ENCODE measurements around the gene HS2ST1. TPM values are rescaled to one million over a fixed set of nuclear protein-coding genes. Genes with fewer than 3 reads are reported as not detected.
"Not testable (repeated sequence)": the region's sequence is repeated elsewhere in the genome, so short reads cannot be mapped to it uniquely, and the experiment has no call there.

HS2ST1 gene
- total RNA-seq, 1 experiment from 2014 or later, result 54.0 TPM

- intact Hi-C loops (cut with micrococcal nuclease; ENCODE audit: unreplicated experiment), result no loop called here
- Mint-ChIP-seq H3K36me3 (ENCODE audit: insufficient read depth, unreplicated experiment) (no peaks in the 10 kb centered on the region), H3K27me3 (ENCODE audit: unreplicated experiment) (no peaks in the 10 kb centered on the region), H3K4me3 (ENCODE audit: low read depth, unreplicated experiment) (no peak overlapping the region), H3K27ac (ENCODE audit: unreplicated experiment) (no peak overlapping the region), H3K9me3 (ENCODE audit: low read depth, unreplicated experiment) (peaks cover 4% of the 10 kb centered on the region), H3K4me1 (ENCODE audit: low read depth, unreplicated experiment) (no peaks in the 10 kb centered on the region)
- no peak for TF ChIP-seq CTCF (IDR thresholded peaks at IDR 0.05; ENCODE audit: unreplicated experiment)
- CTCF ChIA-PET, result no interaction called here
- no peak for DNase-seq
- no TSS peak for BruUV-seq (replicated peaks)
Measured at GRCh38 chr1:87064309-87064708, 149.9 kb downstream of the HS2ST1 start.

- peaks cover 4% of the 10 kb centered on the region for H3K9me3 Mint-ChIP-seq (ENCODE audit: low read depth, unreplicated experiment)
- CTCF ChIA-PET, result no interaction called here
Measured at GRCh38 chr1:87064986-87065385, 150.6 kb downstream of the HS2ST1 start.

GRCh38 chr1:87066708-87067107 is 152.3 kb downstream of the HS2ST1 start:
- BruUV-seq (replicated peaks); H3K27ac Mint-ChIP-seq (ENCODE audit: unreplicated experiment); DNase-seq; H3K4me1 Mint-ChIP-seq (ENCODE audit: low read depth, unreplicated experiment); H3K9me3 Mint-ChIP-seq (ENCODE audit: low read depth, unreplicated experiment); CTCF ChIA-PET; H3K27me3 Mint-ChIP-seq (ENCODE audit: unreplicated experiment); H3K36me3 Mint-ChIP-seq (ENCODE audit: insufficient read depth, unreplicated experiment); intact Hi-C loops (cut with micrococcal nuclease; ENCODE audit: unreplicated experiment); H3K4me3 Mint-ChIP-seq (ENCODE audit: low read depth, unreplicated experiment): not testable (repeated sequence)

More at GRCh38 chr1:87064986-87065385, 150.6 kb downstream of the HS2ST1 start:
- BruUV-seq (replicated peaks), result no TSS peak
- Mint-ChIP-seq H3K4me3 (ENCODE audit: low read depth, unreplicated experiment) (no peak overlapping the region), H3K27ac (ENCODE audit: unreplicated experiment) (no peak overlapping the region), H3K4me1 (ENCODE audit: low read depth, unreplicated experiment) (no peaks in the 10 kb centered on the region), H3K36me3 (ENCODE audit: insufficient read depth, unreplicated experiment) (no peaks in the 10 kb centered on the region), H3K27me3 (ENCODE audit: unreplicated experiment) (no peaks in the 10 kb centered on the region)
- TF ChIP-seq CTCF (IDR thresholded peaks at IDR 0.05; ENCODE audit: unreplicated experiment), result no peak
- intact Hi-C loops (cut with micrococcal nuclease; ENCODE audit: unreplicated experiment), result no loop called here
- no peak for DNase-seq

- no peaks in the 10 kb centered on the region for H3K9me3 Mint-ChIP-seq (ENCODE audit: low read depth, unreplicated experiment)
- DNase-seq, result no peak
- intact Hi-C loops (cut with micrococcal nuclease; ENCODE audit: unreplicated experiment), result no loop called here
- no peak overlapping the region for H3K4me3 Mint-ChIP-seq (ENCODE audit: low read depth, unreplicated experiment)
- TF ChIP-seq CTCF (IDR thresholded peaks at IDR 0.05; ENCODE audit: unreplicated experiment), result no peak
- no peaks in the 10 kb centered on the region for H3K36me3 Mint-ChIP-seq (ENCODE audit: insufficient read depth, unreplicated experiment)
- H3K4me1 Mint-ChIP-seq (ENCODE audit: low read depth, unreplicated experiment), result no peaks in the 10 kb centered on the region
- H3K27me3 Mint-ChIP-seq (ENCODE audit: unreplicated experiment), result no peaks in the 10 kb centered on the region
- BruUV-seq (replicated peaks), result no TSS peak
- CTCF ChIA-PET, result no interaction called here
- H3K27ac Mint-ChIP-seq (ENCODE audit: unreplicated experiment), result no peak overlapping the region
Measured at GRCh38 chr1:87072411-87072810, 158.0 kb downstream of the HS2ST1 start.

GRCh38 chr1:87072904-87073303 is 158.5 kb downstream of the HS2ST1 start:
- no peaks in the 10 kb centered on the region for H3K9me3 Mint-ChIP-seq (ENCODE audit: low read depth, unreplicated experiment)
- CTCF ChIA-PET, result no interaction called here
- intact Hi-C loops (cut with micrococcal nuclease; ENCODE audit: unreplicated experiment), result no loop called here
- no peaks in the 10 kb centered on the region for H3K36me3 Mint-ChIP-seq (ENCODE audit: insufficient read depth, unreplicated experiment)
- no peak for DNase-seq
- TF ChIP-seq CTCF (IDR thresholded peaks at IDR 0.05; ENCODE audit: unreplicated experiment), result no peak
- no peak overlapping the region for H3K4me3 Mint-ChIP-seq (ENCODE audit: low read depth, unreplicated experiment)
- no peak overlapping the region for H3K27ac Mint-ChIP-seq (ENCODE audit: unreplicated experiment)
- no TSS peak for BruUV-seq (replicated peaks)
- H3K27me3 Mint-ChIP-seq (ENCODE audit: unreplicated experiment), result no peaks in the 10 kb centered on the region
- no peaks in the 10 kb centered on the region for H3K4me1 Mint-ChIP-seq (ENCODE audit: low read depth, unreplicated experiment)

Data from Calu3 (cell line).